GM10266 (cell line): ENCODE measurements around the gene DACH2.

ENCODE experiments used
- DNase-seq: peaks from one replicate; pipeline ENCODE4 v3.0.0; 2012; ENCODE audit errors: extremely low spot score
- CTCF ChIP-seq: IDR thresholded peaks from 2 replicates; pipeline ENCODE4 v1.5.1; 2012; ENCODE audit warnings: mild to moderate bottlenecking, low read depth; ENCODE audit not compliant: control insufficient read depth, insufficient read depth; ENCODE audit errors: missing control alignments

The DACH2 gene

GRCh38 chrX:86192827-86193226, 44.6 kb downstream of the DACH2 start:
- no peak for DNase-seq
- no peak for TF ChIP-seq CTCF

- DNase-seq: no peak
- TF ChIP-seq CTCF: no peak
Observed at GRCh38 chrX:86194758-86195157, 46.5 kb downstream of the DACH2 start.

- no peak for TF ChIP-seq CTCF
Observed at GRCh38 chrX:86195343-86195742, 47.1 kb downstream of the DACH2 start.

GRCh38 chrX:86197815-86198214, 49.6 kb downstream of the DACH2 start:
- no peak for TF ChIP-seq CTCF
- DNase-seq: no peak

More at GRCh38 chrX:86195343-86195742, 47.1 kb downstream of the DACH2 start:
- DNase-seq: no peak

- TF ChIP-seq CTCF: no peak
- no peak for DNase-seq
Observed at GRCh38 chrX:86210772-86211171, 62.5 kb downstream of the DACH2 start.

- DNase-seq: no peak
- no peak for TF ChIP-seq CTCF
Observed at GRCh38 chrX:86215260-86215659, 67.0 kb downstream of the DACH2 start.

GRCh38 chrX:86237482-86237881, 89.2 kb downstream of the DACH2 start:
- no peak for DNase-seq
- no peak for TF ChIP-seq CTCF
